ENCODE results near the gene HERPUD2. TPM values are rescaled to one million over a fixed set of nuclear protein-coding genes. Genes with fewer than 3 reads are reported as not detected.

The HERPUD2 gene
- total and polyA plus RNA-seq, 2 of the 8 experiments (the other 6 are each of a cell fraction or from before 2014, with no cell fraction given), result 18.3 to 27.3 TPM

DNA sequence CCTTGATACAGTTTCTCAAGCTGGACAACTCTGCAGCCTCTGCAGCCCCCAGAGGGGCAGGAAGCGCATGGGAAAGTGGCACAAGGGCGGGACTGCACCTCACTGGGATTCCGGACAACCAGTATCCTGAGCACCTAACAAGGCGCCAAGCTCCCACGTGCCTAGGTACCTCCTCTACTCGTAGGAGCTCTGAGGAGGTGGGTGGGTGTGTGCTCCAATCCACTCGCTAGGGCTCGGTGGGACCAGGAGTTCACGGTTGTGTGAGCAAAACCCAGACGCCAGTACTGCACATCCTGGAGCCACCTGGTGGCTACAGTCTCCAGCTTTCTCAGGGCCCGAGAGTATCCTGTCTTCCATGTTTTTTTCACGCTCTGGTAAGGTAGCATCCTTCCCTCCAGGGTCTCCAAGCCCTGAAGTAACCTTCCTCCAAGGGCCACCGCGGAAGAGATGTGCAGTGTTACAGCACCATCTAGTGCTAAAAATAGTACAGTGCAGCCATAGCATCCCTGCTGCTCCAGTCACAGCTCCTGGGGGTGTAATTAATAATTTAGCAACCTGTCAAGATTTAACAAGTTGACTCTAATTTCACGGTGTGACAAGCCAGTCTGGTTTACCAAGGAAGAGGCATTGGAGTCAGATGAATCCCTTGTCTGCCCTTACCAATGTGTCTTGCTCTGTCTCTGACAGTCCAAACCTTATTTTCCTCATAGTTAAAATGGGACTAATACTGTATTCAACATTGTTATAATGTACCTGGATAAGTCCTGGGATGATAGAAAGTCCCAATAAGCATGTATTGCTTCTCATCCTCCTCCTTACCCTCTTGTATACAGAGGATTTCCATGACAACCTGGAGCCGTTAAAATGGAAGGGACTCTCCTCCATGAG lies 70.4 kb downstream of the HERPUD2 start (continued):
- no peak for TF ChIP-seq RNF2 (IDR thresholded peaks at IDR 0.05; ENCODE audit: borderline replicate concordance, low read depth, low read length, missing control alignments, poor library complexity, severe bottlenecking)
- TF ChIP-seq ASH2L (IDR thresholded peaks at IDR 0.05; ENCODE audit: low read length), result peak; percentile 38
- TF ChIP-seq RAD21 (IDR thresholded peaks at IDR 0.05 in 1 of 2, conservative IDR thresholded peaks at IDR 0.05 in 1 of 2; ENCODE audit: low read depth in 2 of 2, low read length in 2 of 2), result peak; percentile 95 to 97
- no peak for TF ChIP-seq PHF8 (conservative IDR thresholded peaks at IDR 0.05; ENCODE audit: low read depth, low read length)
- TF ChIP-seq, protein P1, sequence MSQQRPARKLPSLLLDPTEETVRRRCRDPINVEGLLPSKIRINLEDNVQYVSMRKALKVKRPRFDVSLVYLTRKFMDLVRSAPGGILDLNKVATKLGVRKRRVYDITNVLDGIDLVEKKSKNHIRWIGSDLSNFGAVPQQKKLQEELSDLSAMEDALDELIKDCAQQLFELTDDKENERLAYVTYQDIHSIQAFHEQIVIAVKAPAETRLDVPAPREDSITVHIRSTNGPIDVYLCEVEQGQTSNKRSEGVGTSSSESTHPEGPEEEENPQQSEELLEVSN (IDR thresholded peaks at IDR 0.05), result 0 out of 2 replicates have a peak, but pooled peaks have one; percentile 42
- TF ChIP-seq, protein P2, sequence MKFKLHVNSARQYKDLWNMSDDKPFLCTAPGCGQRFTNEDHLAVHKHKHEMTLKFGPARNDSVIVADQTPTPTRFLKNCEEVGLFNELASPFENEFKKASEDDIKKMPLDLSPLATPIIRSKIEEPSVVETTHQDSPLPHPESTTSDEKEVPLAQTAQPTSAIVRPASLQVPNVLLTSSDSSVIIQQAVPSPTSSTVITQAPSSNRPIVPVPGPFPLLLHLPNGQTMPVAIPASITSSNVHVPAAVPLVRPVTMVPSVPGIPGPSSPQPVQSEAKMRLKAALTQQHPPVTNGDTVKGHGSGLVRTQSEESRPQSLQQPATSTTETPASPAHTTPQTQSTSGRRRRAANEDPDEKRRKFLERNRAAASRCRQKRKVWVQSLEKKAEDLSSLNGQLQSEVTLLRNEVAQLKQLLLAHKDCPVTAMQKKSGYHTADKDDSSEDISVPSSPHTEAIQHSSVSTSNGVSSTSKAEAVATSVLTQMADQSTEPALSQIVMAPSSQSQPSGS (IDR thresholded peaks at IDR 0.05; ENCODE audit: low read length), result no peak

Measured in H1 (cell line).